ENCODE data around the gene LHX6. TPM values are rescaled to one million over a fixed set of nuclear protein-coding genes. Genes with fewer than 3 reads are reported as not detected.

Gene LHX6
- total RNA-seq, 1 experiment from 2014 or later = 1.8 TPM

DNA sequence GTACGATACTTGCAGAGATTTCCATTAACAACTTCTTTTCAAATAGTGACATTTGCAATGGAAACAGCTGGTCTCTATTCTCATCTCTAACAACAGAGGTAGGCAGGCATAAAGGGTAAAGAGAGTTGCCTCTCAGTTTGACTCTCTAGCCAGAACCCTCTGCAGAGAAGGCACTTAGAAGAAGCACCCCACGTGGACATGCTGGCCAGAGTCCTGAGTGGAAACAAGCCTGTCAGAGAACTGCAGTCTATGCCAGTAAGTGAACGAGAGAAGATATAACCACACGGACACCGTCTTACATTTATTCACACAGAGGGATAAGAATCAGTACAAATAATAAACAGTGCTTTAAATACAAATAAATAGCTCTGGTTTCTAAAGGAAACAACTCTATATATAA is 11.0 kb upstream of the LHX6 start:
- no peaks in the 10 kb centered on the region for H3K4me1 ChIP-seq (ENCODE audit: insufficient read depth, low read length)
- H2AFZ ChIP-seq (ENCODE audit: low read length) = no peak overlapping the region
- H2BK120ac ChIP-seq (ENCODE audit: low read depth, low read length, poor library complexity, severe bottlenecking) = no peak overlapping the region
- no peak overlapping the region for H3K4me3 Mint-ChIP-seq
- no peak overlapping the region for H3K27ac ChIP-seq (ENCODE audit: insufficient read length, low read depth, low read length)
- H3K4ac ChIP-seq (ENCODE audit: low read depth, low read length) = no peak overlapping the region
- H3K79me1 ChIP-seq (ENCODE audit: insufficient read depth, low read depth, low read length, poor library complexity, severe bottlenecking) = no peaks in the 10 kb centered on the region
- no CpG with 5 or more reads among the region's 5 CpGs for WGBS (ENCODE audit: extremely low coverage, insufficient read length, low lambda C conversion rate)
- no peak overlapping the region for H3K27ac Mint-ChIP-seq
- no peaks in the 10 kb centered on the region for H3K23me2 ChIP-seq (ENCODE audit: insufficient read length, low read depth, low read length, poor library complexity, severe bottlenecking)
- no peak overlapping the region for H3K9ac ChIP-seq (ENCODE audit: extremely low read depth, insufficient read length, low read length)
- no peak overlapping the region for H2BK20ac ChIP-seq (ENCODE audit: low read depth, low read length, poor library complexity, severe bottlenecking)
- TF ChIP-seq, protein P1, sequence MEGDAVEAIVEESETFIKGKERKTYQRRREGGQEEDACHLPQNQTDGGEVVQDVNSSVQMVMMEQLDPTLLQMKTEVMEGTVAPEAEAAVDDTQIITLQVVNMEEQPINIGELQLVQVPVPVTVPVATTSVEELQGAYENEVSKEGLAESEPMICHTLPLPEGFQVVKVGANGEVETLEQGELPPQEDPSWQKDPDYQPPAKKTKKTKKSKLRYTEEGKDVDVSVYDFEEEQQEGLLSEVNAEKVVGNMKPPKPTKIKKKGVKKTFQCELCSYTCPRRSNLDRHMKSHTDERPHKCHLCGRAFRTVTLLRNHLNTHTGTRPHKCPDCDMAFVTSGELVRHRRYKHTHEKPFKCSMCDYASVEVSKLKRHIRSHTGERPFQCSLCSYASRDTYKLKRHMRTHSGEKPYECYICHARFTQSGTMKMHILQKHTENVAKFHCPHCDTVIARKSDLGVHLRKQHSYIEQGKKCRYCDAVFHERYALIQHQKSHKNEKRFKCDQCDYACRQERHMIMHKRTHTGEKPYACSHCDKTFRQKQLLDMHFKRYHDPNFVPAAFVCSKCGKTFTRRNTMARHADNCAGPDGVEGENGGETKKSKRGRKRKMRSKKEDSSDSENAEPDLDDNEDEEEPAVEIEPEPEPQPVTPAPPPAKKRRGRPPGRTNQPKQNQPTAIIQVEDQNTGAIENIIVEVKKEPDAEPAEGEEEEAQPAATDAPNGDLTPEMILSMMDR (conservative IDR thresholded peaks at IDR 0.05) = no peak
- H3K14ac ChIP-seq (ENCODE audit: insufficient read depth, low read length) = no peak overlapping the region
- no peaks in the 10 kb centered on the region for H4K20me1 ChIP-seq (ENCODE audit: control insufficient read depth, insufficient read depth, insufficient read length)
- no peak for DNase-seq
- no peak overlapping the region for H4K91ac ChIP-seq (ENCODE audit: insufficient read length, low read depth, low read length)
- no peaks in the 10 kb centered on the region for H3K9me3 ChIP-seq (ENCODE audit: control insufficient read depth, low read depth, low read length)
- H2BK12ac ChIP-seq (ENCODE audit: insufficient read length, low read depth, low read length) = no peak overlapping the region
- H2BK5ac ChIP-seq (ENCODE audit: insufficient read length, low read length) = no peak overlapping the region
- H3K27me3 Mint-ChIP-seq (ENCODE audit: low read depth) = peaks cover 1% of the 10 kb centered on the region; the same call in 1 of the 2 replicates
- no peak overlapping the region for H4K8ac ChIP-seq (replicated peaks; ENCODE audit: insufficient read length, low read depth, low read length)
- H3K23ac ChIP-seq (ENCODE audit: insufficient read length, low read depth, low read length) = no peak overlapping the region
- no peak overlapping the region for H4K5ac ChIP-seq (ENCODE audit: insufficient read length, low read depth, low read length)
- H3T11ph ChIP-seq (ENCODE audit: low read length) = no peak overlapping the region
- H3K56ac ChIP-seq (ENCODE audit: insufficient read length, low read depth, low read length) = no peak overlapping the region
- no peaks in the 10 kb centered on the region for H3K4me1 Mint-ChIP-seq
- no peaks in the 10 kb centered on the region for H3K27me3 ChIP-seq (ENCODE audit: insufficient read depth, low read length)
- H3K18ac ChIP-seq (ENCODE audit: insufficient read length, low read depth, low read length) = no peak overlapping the region
- no peak overlapping the region for H2BK15ac ChIP-seq (ENCODE audit: low read depth, low read length)
- H2AK5ac ChIP-seq (ENCODE audit: insufficient read length, low read length) = no peak overlapping the region
- no peaks in the 10 kb centered on the region for H3K9me3 Mint-ChIP-seq
- no peaks in the 10 kb centered on the region for H3K79me2 ChIP-seq (ENCODE audit: insufficient read depth, low read length)
- H3K4me2 ChIP-seq (ENCODE audit: insufficient read depth, insufficient read length, low read length) = no peak overlapping the region
- peaks cover 2 to 33% (median 21%) of the 10 kb centered on the region in 3 experiments; a peak in 5 of 7 replicates for H3K36me3 Mint-ChIP-seq (ENCODE audit: insufficient read depth in 1 of 3, low read depth in 3 of 3)

Data from H9 (cell line).